H1 (cell line): ENCODE data around the gene NXPH4. TPM values are rescaled to one million over a fixed set of nuclear protein-coding genes. Genes with fewer than 3 reads are reported as not detected.

ENCODE experiments used
- CTCF ChIA-PET: fragments of 300-600 bp; sonication (Branson Sonifier 250); formaldehyde crosslinking; loops from one replicate; lab custom pipeline; 2021; ENCODE audit not compliant: partially characterized antibody; lab: Charles Lee
- POLR2A ChIA-PET: fragments of 300-600 bp; sonication (Branson Sonifier 250); formaldehyde crosslinking; loops from one replicate; lab custom pipeline; 2021; ENCODE audit warnings: inconsistent platforms; ENCODE audit not compliant: partially characterized antibody; lab: Charles Lee
- DNase-seq, 2 experiments: peaks; one replicate each; pipeline versions ENCODE4 v3.0.0 to v3.0.0-alpha.2; 2010 to 2022; ENCODE audit warnings: low spot score in 2 of 2, low read depth in 1 of 2, mixed read lengths in 1 of 2
- FAIRE-seq: peaks from 2 replicates; lab custom pipeline; 2011; peaks lifted over from hg19 to GRCh38; lab: Jason Lieb, UNC
- H2AFZ ChIP-seq: 2 replicates; pipeline ENCODE4 v1.8.1; 2012; ENCODE audit warnings: low read length, inconsistent platforms
- H2AK5ac ChIP-seq: 2 replicates; pipeline ENCODE4 v1.6.1; 2013; ENCODE audit warnings: low read depth, low read length
- H2BK120ac ChIP-seq: replicated peaks from 2 replicates; pipeline ENCODE3; 2013; ENCODE audit warnings: low read depth, low read length, inconsistent platforms
- H2BK12ac ChIP-seq: 2 replicates; pipeline ENCODE4 v1.6.1; 2013; ENCODE audit warnings: low read depth, low read length
- H2BK15ac ChIP-seq: 2 replicates; pipeline ENCODE4 v1.6.1; 2013; ENCODE audit warnings: low read length
- H2BK20ac ChIP-seq: 2 replicates; pipeline ENCODE4 v1.6.1; 2013; ENCODE audit warnings: low read length
- H2BK5ac ChIP-seq: 2 replicates; pipeline ENCODE4 v1.6.1; 2013; ENCODE audit warnings: low read depth, low read length
- H3K14ac ChIP-seq: 2 replicates; pipeline ENCODE4 v1.6.1; 2013; ENCODE audit warnings: inconsistent platforms; ENCODE audit not compliant: insufficient read length
- H3K18ac ChIP-seq: 2 replicates; pipeline ENCODE4 v1.6.1; 2013; ENCODE audit warnings: low read length; ENCODE audit errors: extremely low read depth
- H3K23ac ChIP-seq: 2 replicates; pipeline ENCODE4 v1.6.1; 2013; ENCODE audit warnings: inconsistent platforms; ENCODE audit not compliant: insufficient read length
- H3K23me2 ChIP-seq: 2 replicates; pipeline ENCODE4 v1.6.1; 2013; ENCODE audit warnings: low read depth, low read length
- H3K27ac ChIP-seq: 2 replicates; pipeline ENCODE4 v1.6.1; 2011; ENCODE audit warnings: low read depth, low read length, inconsistent platforms
- H3K27me3 ChIP-seq, 4 experiments: replicated peaks in 1 of 4; 1 replicate in 1 of 4; 2 replicates in 3 of 4; pipeline versions ENCODE4 v1.6.1 to v1.8.1; 2011 to 2013; ENCODE audit warnings: low read length in 3 of 4, mild to moderate bottlenecking in 3 of 4, inconsistent platforms in 2 of 4, mixed read lengths in 2 of 4, moderate library complexity in 1 of 4; ENCODE audit not compliant: control insufficient read depth in 3 of 4, insufficient read depth in 3 of 4; ENCODE audit errors: extremely low read depth in 1 of 4
- H3K36me3 ChIP-seq, 4 experiments: 2 replicates each; pipeline versions ENCODE4 v1.6.1 to v1.8.1; 2011 to 2013; ENCODE audit warnings: mild to moderate bottlenecking in 4 of 4, low read length in 3 of 4, moderate library complexity in 2 of 4, control low read depth in 1 of 4, inconsistent platforms in 1 of 4; ENCODE audit not compliant: insufficient read depth in 4 of 4, control insufficient read depth in 2 of 4
- H3K4ac ChIP-seq: replicated peaks from 2 replicates; pipeline ENCODE3; 2013; ENCODE audit warnings: low read length, low read depth, mixed read lengths, inconsistent platforms; ENCODE audit not compliant: insufficient read length
- H3K4me1 ChIP-seq, 4 experiments: replicated peaks in 1 of 4; 1 replicate in 1 of 4; 2 replicates in 3 of 4; pipeline versions ENCODE4 v1.6.1 to v1.8.1; 2011 to 2013; ENCODE audit warnings: low read length in 3 of 4, inconsistent platforms in 2 of 4, mixed read lengths in 1 of 4; ENCODE audit not compliant: insufficient read depth in 4 of 4, control insufficient read depth in 3 of 4
- H3K4me2 ChIP-seq, 2 experiments: 2 replicates each; pipeline versions ENCODE4 v1.6.1 to v1.8.1; 2011 to 2013; ENCODE audit warnings: low read depth in 2 of 2, low read length in 2 of 2, control low read depth in 1 of 2, inconsistent platforms in 1 of 2, mild to moderate bottlenecking in 1 of 2; ENCODE audit not compliant: insufficient read depth in 1 of 2
- H3K4me3 ChIP-seq, 4 experiments: fragments of 200-600, 300-600 bp in 1 of 4; sonication (generic), shearing (Covaris generic), sonication (Bioruptor Twin) in 1 of 4; 2 replicates each; pipeline versions ENCODE4 v1.5.1 to v1.8.1; 2011 to 2016; ENCODE audit warnings: low read length in 4 of 4, low read depth in 3 of 4, control low read depth in 2 of 4, inconsistent platforms in 2 of 4, mild to moderate bottlenecking in 2 of 4, mixed read lengths in 1 of 4, moderate library complexity in 1 of 4; ENCODE audit not compliant: insufficient read depth in 2 of 4; ENCODE audit errors: extremely low read depth in 1 of 4
- H3K56ac ChIP-seq: replicated peaks from 2 replicates; pipeline ENCODE3; 2013; ENCODE audit warnings: low read depth, mild to moderate bottlenecking, mixed read lengths, low read length, inconsistent platforms; ENCODE audit not compliant: insufficient read length
- H3K79me1 ChIP-seq: 2 replicates; pipeline ENCODE4 v1.6.1; 2013; ENCODE audit warnings: low read depth, low read length, control low read depth
- H3K79me2 ChIP-seq, 2 experiments: 2 replicates each; pipeline versions ENCODE4 v1.6.1 to v1.8.1; 2012 to 2013; ENCODE audit warnings: low read length in 2 of 2, mild to moderate bottlenecking in 2 of 2, inconsistent platforms in 1 of 2; ENCODE audit not compliant: insufficient read depth in 2 of 2, control insufficient read depth in 1 of 2
- H3K9ac ChIP-seq, 4 experiments: replicated peaks in 1 of 4; 1 replicate in 1 of 4; 2 replicates in 3 of 4; pipeline versions ENCODE4 v1.6.1 to v1.8.1; 2011 to 2013; ENCODE audit warnings: low read depth in 3 of 4, low read length in 3 of 4, control low read depth in 2 of 4, mild to moderate bottlenecking in 2 of 4, moderate library complexity in 2 of 4, inconsistent platforms in 1 of 4; ENCODE audit errors: extremely low read depth in 1 of 4
- H3K9me3 ChIP-seq, 2 experiments: 2 replicates each; pipeline versions ENCODE4 v1.6.1 to v1.8.1; 2012 to 2013; ENCODE audit warnings: mild to moderate bottlenecking in 2 of 2, moderate library complexity in 2 of 2, control low read depth in 1 of 2, inconsistent platforms in 1 of 2, low read depth in 1 of 2, low read length in 1 of 2, mixed read lengths in 1 of 2; ENCODE audit not compliant: insufficient read depth in 2 of 2
- H4K20me1 ChIP-seq, 2 experiments: replicated peaks in 1 of 2; 2 replicates each; pipeline versions ENCODE3 to v1.8.1; 2011 to 2013; ENCODE audit warnings: inconsistent platforms in 2 of 2, low read length in 2 of 2, mild to moderate bottlenecking in 1 of 2; ENCODE audit not compliant: insufficient read depth in 2 of 2, control insufficient read depth in 1 of 2
- H4K5ac ChIP-seq: 2 replicates; pipeline ENCODE4 v1.6.1; 2013; ENCODE audit warnings: low read length, low read depth, mixed read lengths, inconsistent platforms; ENCODE audit not compliant: insufficient read length
- H4K8ac ChIP-seq: 2 replicates; pipeline ENCODE4 v1.8.0; 2013; ENCODE audit warnings: mild to moderate bottlenecking, moderate library complexity, low read length, inconsistent platforms; ENCODE audit not compliant: insufficient read depth; ENCODE audit errors: extremely low read depth
- H4K91ac ChIP-seq: replicated peaks from 2 replicates; pipeline ENCODE3; 2013; ENCODE audit warnings: low read length, mixed read lengths, inconsistent platforms; ENCODE audit not compliant: insufficient read length
- CEBPB ChIP-seq: IDR thresholded peaks from 2 replicates; pipeline ENCODE4 v1.6.1; 2012; ENCODE audit warnings: low read depth, low read length
- E2F6 ChIP-seq: IDR thresholded peaks from 2 replicates; pipeline ENCODE4 v1.6.1; 2012; ENCODE audit warnings: inconsistent platforms
- EP300 ChIP-seq, 2 experiments: IDR thresholded peaks; 1 replicate in 1 of 2; 2 replicates in 1 of 2; pipeline ENCODE4 v1.6.1; 2011 to 2012; ENCODE audit warnings: low read depth in 2 of 2, low read length in 2 of 2, mild to moderate bottlenecking in 2 of 2, borderline replicate concordance in 1 of 2, inconsistent platforms in 1 of 2, moderate library complexity in 1 of 2
- FOSL1 ChIP-seq: IDR thresholded peaks from 2 replicates; pipeline ENCODE4 v1.6.1; 2011; ENCODE audit warnings: mild to moderate bottlenecking, low read depth, low read length, moderate library complexity; ENCODE audit not compliant: insufficient read depth
- HDAC6 ChIP-seq: IDR thresholded peaks from one replicate; pipeline ENCODE4 v1.7.1; 2012; ENCODE audit warnings: low read depth, mild to moderate bottlenecking, inconsistent platforms, low read length, moderate library complexity
- KDM4A ChIP-seq: IDR thresholded peaks from one replicate; pipeline ENCODE4 v1.7.1; 2012; ENCODE audit warnings: low read depth, mild to moderate bottlenecking, moderate library complexity, low read length, inconsistent platforms; ENCODE audit not compliant: severe bottlenecking
- RAD21 ChIP-seq, 2 experiments: IDR thresholded peaks in 1 of 2; conservative IDR thresholded peaks in 1 of 2; 2 replicates each; pipeline ENCODE4 v1.6.1; 2011; ENCODE audit warnings: low read depth in 2 of 2, low read length in 2 of 2, improper control_type of control experiment in 1 of 2, inconsistent platforms in 1 of 2, mild to moderate bottlenecking in 1 of 2, moderate library complexity in 1 of 2
- RBBP5 ChIP-seq: IDR thresholded peaks from 2 replicates; pipeline ENCODE4 v1.7.1; 2012; ENCODE audit warnings: low read depth, mild to moderate bottlenecking, inconsistent platforms, low read length, moderate library complexity, borderline replicate concordance
- SP1 ChIP-seq: IDR thresholded peaks from 2 replicates; pipeline ENCODE4 v1.6.1; 2011; ENCODE audit warnings: low read depth, low read length
- SP2 ChIP-seq: IDR thresholded peaks from 2 replicates; pipeline ENCODE4 v1.6.1; 2012; ENCODE audit warnings: mild to moderate bottlenecking, low read length, inconsistent platforms
- USF2 ChIP-seq: IDR thresholded peaks from 2 replicates; pipeline ENCODE4 v1.6.1; 2011; ENCODE audit warnings: low read length, improper control_type of control experiment
- WGBS, 2 experiments: shearing (Covaris generic) in 1 of 2; methylation state at CpG; one replicate each; pipeline versions ENCODE4 v1.1.6 to v1.1.7; 2013 to 2015; ENCODE audit warnings: low lambda C conversion rate in 2 of 2, mixed read lengths in 2 of 2, inconsistent platforms in 1 of 2, low coverage in 1 of 2, missing lambda C conversion rate in 1 of 2; ENCODE audit not compliant: insufficient replicate concordance in 2 of 2, insufficient coverage in 1 of 2, insufficient read length in 1 of 2; ENCODE audit errors: extremely low coverage in 1 of 2, missing lambda C conversion rate in 1 of 2; 5-methylcytosine and 5-hydroxymethylcytosine counted together
- polyA plus RNA-seq, 7 experiments: library from polyadenylated mRNA; depleted of rRNA in 3 of 7; stranded (reverse) in 5 of 7; unstranded in 2 of 7; fragments of >200 nt in 5 of 7; fragments of 200-250 nt in 2 of 7; gene quantifications; 1 replicate in 5 of 7; 2 replicates in 1 of 7; 4 replicates in 1 of 7; pipeline versions ENCODE4 v1.2.1 to v1.2.3, GENCODE V29; 2011 to 2013; ENCODE audit warnings: missing spikeins in 2 of 7, mixed read lengths in 2 of 7
- total RNA-seq: library from RNA; stranded (reverse); fragmentation: NEBNext Ultra II Directional; extraction: Animal tissue kit (Norgen Biotek cat#: 25700); gene quantifications from 2 replicates; pipeline ENCODE4 v1.2.1, GENCODE V29; 2021

NXPH4 gene
- total and polyA plus RNA-seq, 2 of the 8 experiments (the other 6 are each of a cell fraction or from before 2014, with no cell fraction given), result 0.92 to 1.7 TPM

- POLR2A ChIA-PET, result interaction anchor here (0.7 to 4.8 kb wide), 8 partner anchors 9 to 193 kb away, joined by 3 to 28 read pairs (median 4); partner anchors contain the start of genes INHBE, LRP1 and SHMT2
- peaks cover 0 to 2% of the 10 kb centered on the region in 2 experiments for H4K20me1 ChIP-seq
- no peak for FAIRE-seq
- TF ChIP-seq SP1, result no peak
- TF ChIP-seq CEBPB, result no peak
- no peak for TF ChIP-seq RAD21 (IDR thresholded peaks at IDR 0.05 in 1 of 2, conservative IDR thresholded peaks at IDR 0.05 in 1 of 2; ENCODE audit: low read depth in 2 of 2, low read length in 2 of 2)
- TF ChIP-seq USF2, result no peak
- TF ChIP-seq FOSL1, result no peak
- no peak for TF ChIP-seq HDAC6
- TF ChIP-seq KDM4A, result no peak
- TF ChIP-seq EP300 (IDR thresholded peaks at IDR 0.05; ENCODE audit: borderline replicate concordance in 1 of 2, low read depth in 2 of 2, low read length in 2 of 2), result no peak
- TF ChIP-seq SP2, result no peak
- TF ChIP-seq E2F6, result no peak
- TF ChIP-seq RBBP5, result no peak
Measured at GRCh38 chr12:57261428-57261865, 44.9 kb downstream of the NXPH4 start.

More at GRCh38 chr12:57261428-57261865, 44.9 kb downstream of the NXPH4 start:
- no peak overlapping the region for H4K91ac ChIP-seq
- H2BK20ac ChIP-seq, result no peak overlapping the region
- no peak overlapping the region for H3K4me3 ChIP-seq
- H2BK120ac ChIP-seq, result no peak overlapping the region
- no peak overlapping the region for H3K4ac ChIP-seq
- H4K5ac ChIP-seq, result no peak overlapping the region
- H3K9me3 ChIP-seq, result no peaks in the 10 kb centered on the region
- no peak overlapping the region for H2BK15ac ChIP-seq
- H3K79me2 ChIP-seq, result no peaks in the 10 kb centered on the region
- no peak overlapping the region for H3K56ac ChIP-seq
- no peak overlapping the region for H2BK12ac ChIP-seq
- no peak overlapping the region for H3K14ac ChIP-seq
- peaks cover 2 to 17% (median 6%) of the 10 kb centered on the region in 4 experiments; a peak in 6 of 8 replicates for H3K36me3 ChIP-seq
- no peak overlapping the region for H2AFZ ChIP-seq
- H3K18ac ChIP-seq, result no peak overlapping the region
- no peaks in the 10 kb centered on the region for H3K23me2 ChIP-seq
- H3K27me3 ChIP-seq, result no peaks in the 10 kb centered on the region
- CTCF ChIA-PET, result interaction anchor here (0.7 to 7.9 kb wide), 19 partner anchors 9 to 213 kb away, joined by 3 to 74 read pairs (median 5); partner anchors contain the start of genes INHBE and STAC3
- no peak overlapping the region for H4K8ac ChIP-seq
- no peak overlapping the region for H3K9ac ChIP-seq
- no peaks in the 10 kb centered on the region; the same call in 1 of the 2 replicates for H3K79me1 ChIP-seq
- no peak overlapping the region for H3K23ac ChIP-seq
- H3K27ac ChIP-seq, result no peak overlapping the region
- no peak overlapping the region for H2AK5ac ChIP-seq
- no peak overlapping the region for H3K4me2 ChIP-seq
- H2BK5ac ChIP-seq, result no peak overlapping the region
- DNase-seq, result no peak
- peaks cover 0 to 7% (median 3%) of the 10 kb centered on the region in 4 experiments; a peak in 5 of 7 replicates for H3K4me1 ChIP-seq
- WGBS, 2 experiments, result 25% methylated on average over 1 of the region's 2 CpGs; no CpG with 5 or more reads in 1 of the 2 experiments
